ENCODE data around the gene EPS8. TPM values are rescaled to one million over a fixed set of nuclear protein-coding genes. Genes with fewer than 3 reads are reported as not detected.

The EPS8 gene
- total RNA-seq, 1 experiment from 2014 or later, result 7.5 TPM

DNA sequence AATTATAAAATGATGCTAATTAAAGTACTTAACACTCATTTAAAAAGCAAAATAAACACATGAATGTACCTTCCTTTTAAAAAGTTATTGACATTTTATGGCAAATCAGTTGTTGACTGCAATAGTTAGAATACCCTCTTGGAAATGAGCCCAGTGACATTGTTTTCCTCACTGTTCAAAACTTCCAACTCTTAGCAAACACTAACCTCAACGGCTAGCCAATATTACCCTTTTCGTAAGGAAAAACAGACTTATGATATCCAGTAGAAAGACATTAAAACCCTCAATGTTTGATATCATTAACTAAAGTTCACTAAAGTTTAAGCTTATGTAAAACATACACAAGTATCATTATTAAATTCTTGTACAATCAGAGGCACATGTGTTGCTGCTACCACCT lies 83.6 kb downstream of the EPS8 start (continued):
- TF ChIP-seq, protein P1, sequence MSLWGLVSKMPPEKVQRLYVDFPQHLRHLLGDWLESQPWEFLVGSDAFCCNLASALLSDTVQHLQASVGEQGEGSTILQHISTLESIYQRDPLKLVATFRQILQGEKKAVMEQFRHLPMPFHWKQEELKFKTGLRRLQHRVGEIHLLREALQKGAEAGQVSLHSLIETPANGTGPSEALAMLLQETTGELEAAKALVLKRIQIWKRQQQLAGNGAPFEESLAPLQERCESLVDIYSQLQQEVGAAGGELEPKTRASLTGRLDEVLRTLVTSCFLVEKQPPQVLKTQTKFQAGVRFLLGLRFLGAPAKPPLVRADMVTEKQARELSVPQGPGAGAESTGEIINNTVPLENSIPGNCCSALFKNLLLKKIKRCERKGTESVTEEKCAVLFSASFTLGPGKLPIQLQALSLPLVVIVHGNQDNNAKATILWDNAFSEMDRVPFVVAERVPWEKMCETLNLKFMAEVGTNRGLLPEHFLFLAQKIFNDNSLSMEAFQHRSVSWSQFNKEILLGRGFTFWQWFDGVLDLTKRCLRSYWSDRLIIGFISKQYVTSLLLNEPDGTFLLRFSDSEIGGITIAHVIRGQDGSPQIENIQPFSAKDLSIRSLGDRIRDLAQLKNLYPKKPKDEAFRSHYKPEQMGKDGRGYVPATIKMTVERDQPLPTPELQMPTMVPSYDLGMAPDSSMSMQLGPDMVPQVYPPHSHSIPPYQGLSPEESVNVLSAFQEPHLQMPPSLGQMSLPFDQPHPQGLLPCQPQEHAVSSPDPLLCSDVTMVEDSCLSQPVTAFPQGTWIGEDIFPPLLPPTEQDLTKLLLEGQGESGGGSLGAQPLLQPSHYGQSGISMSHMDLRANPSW (CRISPR knock-in tag; conservative IDR thresholded peaks at IDR 0.05; ENCODE audit: low read depth), result no peak
- TF ChIP-seq, protein P2, sequence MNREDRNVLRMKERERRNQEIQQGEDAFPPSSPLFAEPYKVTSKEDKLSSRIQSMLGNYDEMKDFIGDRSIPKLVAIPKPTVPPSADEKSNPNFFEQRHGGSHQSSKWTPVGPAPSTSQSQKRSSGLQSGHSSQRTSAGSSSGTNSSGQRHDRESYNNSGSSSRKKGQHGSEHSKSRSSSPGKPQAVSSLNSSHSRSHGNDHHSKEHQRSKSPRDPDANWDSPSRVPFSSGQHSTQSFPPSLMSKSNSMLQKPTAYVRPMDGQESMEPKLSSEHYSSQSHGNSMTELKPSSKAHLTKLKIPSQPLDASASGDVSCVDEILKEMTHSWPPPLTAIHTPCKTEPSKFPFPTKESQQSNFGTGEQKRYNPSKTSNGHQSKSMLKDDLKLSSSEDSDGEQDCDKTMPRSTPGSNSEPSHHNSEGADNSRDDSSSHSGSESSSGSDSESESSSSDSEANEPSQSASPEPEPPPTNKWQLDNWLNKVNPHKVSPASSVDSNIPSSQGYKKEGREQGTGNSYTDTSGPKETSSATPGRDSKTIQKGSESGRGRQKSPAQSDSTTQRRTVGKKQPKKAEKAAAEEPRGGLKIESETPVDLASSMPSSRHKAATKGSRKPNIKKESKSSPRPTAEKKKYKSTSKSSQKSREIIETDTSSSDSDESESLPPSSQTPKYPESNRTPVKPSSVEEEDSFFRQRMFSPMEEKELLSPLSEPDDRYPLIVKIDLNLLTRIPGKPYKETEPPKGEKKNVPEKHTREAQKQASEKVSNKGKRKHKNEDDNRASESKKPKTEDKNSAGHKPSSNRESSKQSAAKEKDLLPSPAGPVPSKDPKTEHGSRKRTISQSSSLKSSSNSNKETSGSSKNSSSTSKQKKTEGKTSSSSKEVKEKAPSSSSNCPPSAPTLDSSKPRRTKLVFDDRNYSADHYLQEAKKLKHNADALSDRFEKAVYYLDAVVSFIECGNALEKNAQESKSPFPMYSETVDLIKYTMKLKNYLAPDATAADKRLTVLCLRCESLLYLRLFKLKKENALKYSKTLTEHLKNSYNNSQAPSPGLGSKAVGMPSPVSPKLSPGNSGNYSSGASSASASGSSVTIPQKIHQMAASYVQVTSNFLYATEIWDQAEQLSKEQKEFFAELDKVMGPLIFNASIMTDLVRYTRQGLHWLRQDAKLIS (CRISPR knock-in tag; IDR thresholded peaks at IDR 0.05; ENCODE audit: borderline replicate concordance), result no peak

DNA sequence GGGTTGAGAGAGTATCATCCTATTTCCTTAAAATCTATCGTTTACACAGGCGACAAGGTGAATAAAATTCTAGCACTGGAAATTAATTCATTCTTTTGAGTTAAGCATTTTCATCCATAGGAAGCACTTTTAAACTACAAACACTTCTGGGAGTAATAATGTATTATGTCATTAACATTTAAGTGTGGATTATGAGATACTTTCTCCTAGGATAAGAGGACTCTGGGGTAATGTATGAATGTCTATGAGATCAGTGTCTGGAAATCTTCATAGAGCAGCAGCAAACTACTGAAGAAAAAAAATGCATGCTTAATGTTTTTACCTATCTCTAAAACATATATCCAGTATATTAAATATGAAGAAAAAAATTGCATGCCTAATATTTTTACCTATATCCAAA lies 86.9 kb downstream of the EPS8 start:
- Mint-ChIP-seq H3K27me3 (ENCODE audit: low read depth) (no peaks in the 10 kb centered on the region), H3K9me3 (no peaks in the 10 kb centered on the region), H3K4me3 (no peak overlapping the region), H3K4me1 (peaks cover 15% of the 10 kb centered on the region), H3K27ac (no peak overlapping the region), H3K36me3 (no peaks in the 10 kb centered on the region)
- TF ChIP-seq GTF2I (CRISPR knock-in tag; conservative IDR thresholded peaks at IDR 0.05), result no peak
- no peak for TF ChIP-seq ZNF232 (CRISPR knock-in tag; IDR thresholded peaks at IDR 0.05)
- TF ChIP-seq ZNF138 (CRISPR knock-in tag; conservative IDR thresholded peaks at IDR 0.05), result no peak
- TF ChIP-seq GRHL2 (CRISPR knock-in tag; IDR thresholded peaks at IDR 0.05; ENCODE audit: insufficient replicate concordance, severe bottlenecking), result no peak
- no peak for TF ChIP-seq MXD4 (CRISPR knock-in tag; IDR thresholded peaks at IDR 0.05; ENCODE audit: borderline replicate concordance)
- no peak for TF ChIP-seq ZNF396 (CRISPR knock-in tag; IDR thresholded peaks at IDR 0.05; ENCODE audit: borderline replicate concordance)
- TF ChIP-seq, protein P3, sequence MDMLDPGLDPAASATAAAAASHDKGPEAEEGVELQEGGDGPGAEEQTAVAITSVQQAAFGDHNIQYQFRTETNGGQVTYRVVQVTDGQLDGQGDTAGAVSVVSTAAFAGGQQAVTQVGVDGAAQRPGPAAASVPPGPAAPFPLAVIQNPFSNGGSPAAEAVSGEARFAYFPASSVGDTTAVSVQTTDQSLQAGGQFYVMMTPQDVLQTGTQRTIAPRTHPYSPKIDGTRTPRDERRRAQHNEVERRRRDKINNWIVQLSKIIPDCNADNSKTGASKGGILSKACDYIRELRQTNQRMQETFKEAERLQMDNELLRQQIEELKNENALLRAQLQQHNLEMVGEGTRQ (CRISPR knock-in tag; IDR thresholded peaks at IDR 0.05), result no peak
- TF ChIP-seq, protein P4, sequence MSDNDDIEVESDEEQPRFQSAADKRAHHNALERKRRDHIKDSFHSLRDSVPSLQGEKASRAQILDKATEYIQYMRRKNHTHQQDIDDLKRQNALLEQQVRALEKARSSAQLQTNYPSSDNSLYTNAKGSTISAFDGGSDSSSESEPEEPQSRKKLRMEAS (CRISPR knock-in tag; IDR thresholded peaks at IDR 0.05), result no peak
- no peak for TF ChIP-seq KAT7 (CRISPR knock-in tag; IDR thresholded peaks at IDR 0.05; ENCODE audit: borderline replicate concordance)
- no peak for TF ChIP-seq GABPB1 (CRISPR knock-in tag; IDR thresholded peaks at IDR 0.05)
- TF ChIP-seq, protein P5, sequence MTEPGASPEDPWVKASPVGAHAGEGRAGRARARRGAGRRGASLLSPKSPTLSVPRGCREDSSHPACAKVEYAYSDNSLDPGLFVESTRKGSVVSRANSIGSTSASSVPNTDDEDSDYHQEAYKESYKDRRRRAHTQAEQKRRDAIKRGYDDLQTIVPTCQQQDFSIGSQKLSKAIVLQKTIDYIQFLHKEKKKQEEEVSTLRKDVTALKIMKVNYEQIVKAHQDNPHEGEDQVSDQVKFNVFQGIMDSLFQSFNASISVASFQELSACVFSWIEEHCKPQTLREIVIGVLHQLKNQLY (CRISPR knock-in tag; IDR thresholded peaks at IDR 0.05), result no peak
- TF ChIP-seq NFE2L1 (CRISPR knock-in tag; IDR thresholded peaks at IDR 0.05), result no peak
- TF ChIP-seq, protein P6, sequence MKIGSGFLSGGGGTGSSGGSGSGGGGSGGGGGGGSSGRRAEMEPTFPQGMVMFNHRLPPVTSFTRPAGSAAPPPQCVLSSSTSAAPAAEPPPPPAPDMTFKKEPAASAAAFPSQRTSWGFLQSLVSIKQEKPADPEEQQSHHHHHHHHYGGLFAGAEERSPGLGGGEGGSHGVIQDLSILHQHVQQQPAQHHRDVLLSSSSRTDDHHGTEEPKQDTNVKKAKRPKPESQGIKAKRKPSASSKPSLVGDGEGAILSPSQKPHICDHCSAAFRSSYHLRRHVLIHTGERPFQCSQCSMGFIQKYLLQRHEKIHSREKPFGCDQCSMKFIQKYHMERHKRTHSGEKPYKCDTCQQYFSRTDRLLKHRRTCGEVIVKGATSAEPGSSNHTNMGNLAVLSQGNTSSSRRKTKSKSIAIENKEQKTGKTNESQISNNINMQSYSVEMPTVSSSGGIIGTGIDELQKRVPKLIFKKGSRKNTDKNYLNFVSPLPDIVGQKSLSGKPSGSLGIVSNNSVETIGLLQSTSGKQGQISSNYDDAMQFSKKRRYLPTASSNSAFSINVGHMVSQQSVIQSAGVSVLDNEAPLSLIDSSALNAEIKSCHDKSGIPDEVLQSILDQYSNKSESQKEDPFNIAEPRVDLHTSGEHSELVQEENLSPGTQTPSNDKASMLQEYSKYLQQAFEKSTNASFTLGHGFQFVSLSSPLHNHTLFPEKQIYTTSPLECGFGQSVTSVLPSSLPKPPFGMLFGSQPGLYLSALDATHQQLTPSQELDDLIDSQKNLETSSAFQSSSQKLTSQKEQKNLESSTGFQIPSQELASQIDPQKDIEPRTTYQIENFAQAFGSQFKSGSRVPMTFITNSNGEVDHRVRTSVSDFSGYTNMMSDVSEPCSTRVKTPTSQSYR (CRISPR knock-in tag; IDR thresholded peaks at IDR 0.05), result no peak
- TF ChIP-seq TEAD1 (CRISPR knock-in tag; IDR thresholded peaks at IDR 0.05), result no peak
- no peak for TF ChIP-seq HMGA2 (CRISPR knock-in tag; IDR thresholded peaks at IDR 0.05)
- TF ChIP-seq, protein P7, sequence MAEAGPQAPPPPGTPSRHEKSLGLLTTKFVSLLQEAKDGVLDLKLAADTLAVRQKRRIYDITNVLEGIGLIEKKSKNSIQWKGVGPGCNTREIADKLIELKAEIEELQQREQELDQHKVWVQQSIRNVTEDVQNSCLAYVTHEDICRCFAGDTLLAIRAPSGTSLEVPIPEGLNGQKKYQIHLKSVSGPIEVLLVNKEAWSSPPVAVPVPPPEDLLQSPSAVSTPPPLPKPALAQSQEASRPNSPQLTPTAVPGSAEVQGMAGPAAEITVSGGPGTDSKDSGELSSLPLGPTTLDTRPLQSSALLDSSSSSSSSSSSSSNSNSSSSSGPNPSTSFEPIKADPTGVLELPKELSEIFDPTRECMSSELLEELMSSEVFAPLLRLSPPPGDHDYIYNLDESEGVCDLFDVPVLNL (CRISPR knock-in tag; IDR thresholded peaks at IDR 0.05; ENCODE audit: borderline replicate concordance, low read depth), result no peak
- no peak for TF ChIP-seq TCF7 (CRISPR knock-in tag; IDR thresholded peaks at IDR 0.05; ENCODE audit: low read depth)
- TF ChIP-seq SMAD4 (CRISPR knock-in tag; IDR thresholded peaks at IDR 0.05), result no peak
- no peak for TF ChIP-seq MYBL2 (CRISPR knock-in tag; IDR thresholded peaks at IDR 0.05)
- DNase-seq (ENCODE audit: low spot score), result no peak
- ChIA-PET CTCF (no interaction called here), POLR2A (no interaction called here)
- no peak for ATAC-seq
